Activated naive CD4-positive, alpha-beta T cell treated with anti-CD3 and anti-CD28 coated beads for 36 hours (primary cell): ENCODE results near the gene EIF2AK2. TPM values are rescaled to one million over a fixed set of nuclear protein-coding genes. Genes with fewer than 3 reads are reported as not detected.

ENCODE experiments used
- CTCF ChIA-PET: fragments of 350-600 bp; sonication (Branson Sonifier 250); formaldehyde crosslinking; loops from one replicate; lab custom pipeline; 2021; ENCODE audit warnings: antibody characterized with exemption; lab: Charles Lee
- DNase-seq: peaks from one replicate; pipeline ENCODE4 v3.0.0-alpha.2; 2020
- H3K27ac Mint-ChIP-seq: one replicate; pipeline ENCODE4 v1.8.0; 2021; ENCODE audit warnings: mild to moderate bottlenecking, mixed read lengths
- H3K27me3 Mint-ChIP-seq: one replicate; pipeline ENCODE4 v1.8.0; 2021; ENCODE audit warnings: low read depth, mixed read lengths
- H3K36me3 Mint-ChIP-seq: one replicate; pipeline ENCODE4 v1.8.0; 2021; ENCODE audit warnings: low read depth, mixed read lengths
- H3K4me1 Mint-ChIP-seq: one replicate; pipeline ENCODE4 v1.8.0; 2021; ENCODE audit warnings: low read depth, mixed read lengths
- H3K4me3 Mint-ChIP-seq: one replicate; pipeline ENCODE4 v1.8.0; 2021; ENCODE audit warnings: mild to moderate bottlenecking, moderate library complexity, mixed read lengths
- H3K9me3 Mint-ChIP-seq: one replicate; pipeline ENCODE4 v1.8.0; 2021; ENCODE audit warnings: mixed read lengths
- intact Hi-C: fragments of 100-400 bp; cut with micrococcal nuclease; formaldehyde crosslinking; loops from one replicate; pipeline ENCODE4 v1.15.1; 2023
- total RNA-seq, 2 experiments: library from RNA; stranded (reverse); gene quantifications; one replicate each; pipeline ENCODE4 v1.2.3, GENCODE V29; 2021

EIF2AK2 gene
- total RNA-seq, 2 experiments from 2014 or later: 54.5 to 55.7 TPM

DNA sequence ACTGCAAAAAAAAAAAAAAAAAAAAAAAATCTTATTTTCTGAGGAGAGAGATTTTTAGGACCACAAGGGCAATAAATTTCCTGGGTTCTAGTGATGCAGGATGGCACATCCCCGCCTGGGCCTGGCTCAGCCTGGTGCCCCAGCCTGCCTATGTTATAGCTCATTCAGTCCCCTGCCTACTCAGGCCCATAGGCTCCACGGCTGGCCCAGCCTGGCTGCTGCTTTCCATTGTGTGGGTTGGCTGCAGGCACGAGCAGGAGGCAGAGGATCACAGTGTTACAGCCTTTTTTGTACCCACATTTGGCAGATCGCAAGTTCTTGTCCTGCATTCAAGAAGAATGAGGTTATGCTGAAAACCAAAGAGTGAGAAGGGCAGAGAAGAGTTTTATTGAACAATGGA, 34.5 kb upstream of the EIF2AK2 start:
- DNase-seq: no peak
- Mint-ChIP-seq H3K9me3 (no peaks in the 10 kb centered on the region), H3K27me3 (no peaks in the 10 kb centered on the region), H3K4me1 (peaks cover 2% of the 10 kb centered on the region), H3K4me3 (no peak overlapping the region), H3K27ac (no peak overlapping the region), H3K36me3 (peaks cover under 1% of the 10 kb centered on the region)
- CTCF ChIA-PET: no interaction called here
- intact Hi-C loops: no loop called here

DNA sequence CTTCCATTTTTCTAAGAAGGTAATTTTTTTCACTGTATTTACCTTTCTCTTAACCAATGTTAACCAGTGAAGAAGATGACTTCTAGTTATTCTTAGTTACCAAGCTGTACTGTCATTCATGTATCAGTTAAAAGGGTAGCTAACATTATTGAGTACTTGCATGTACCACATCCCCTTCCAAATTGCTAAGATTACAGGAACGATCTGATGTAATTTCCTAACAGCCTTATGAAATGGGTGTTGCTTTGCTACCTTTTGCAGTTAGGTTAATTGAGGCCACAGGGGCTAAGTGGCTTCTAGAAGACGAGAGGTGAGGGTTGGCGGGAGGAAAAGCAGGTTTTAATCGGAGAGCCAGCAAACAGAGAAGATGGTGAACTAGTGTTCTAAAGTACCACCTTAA, 33.5 kb upstream of the EIF2AK2 start:
- H3K4me1 Mint-ChIP-seq: no peaks in the 10 kb centered on the region
- H3K27me3 Mint-ChIP-seq: no peaks in the 10 kb centered on the region
- H3K36me3 Mint-ChIP-seq: no peaks in the 10 kb centered on the region
- intact Hi-C loops: no loop called here
- CTCF ChIA-PET: interaction anchor here (0.7 kb wide), 1 partner anchor 22 kb away, joined by 3 read pairs; no protein-coding TSS in a partner anchor
- no peak for DNase-seq
- H3K4me3 Mint-ChIP-seq: no peak overlapping the region
- H3K9me3 Mint-ChIP-seq: no peaks in the 10 kb centered on the region
- H3K27ac Mint-ChIP-seq: no peak overlapping the region

DNA sequence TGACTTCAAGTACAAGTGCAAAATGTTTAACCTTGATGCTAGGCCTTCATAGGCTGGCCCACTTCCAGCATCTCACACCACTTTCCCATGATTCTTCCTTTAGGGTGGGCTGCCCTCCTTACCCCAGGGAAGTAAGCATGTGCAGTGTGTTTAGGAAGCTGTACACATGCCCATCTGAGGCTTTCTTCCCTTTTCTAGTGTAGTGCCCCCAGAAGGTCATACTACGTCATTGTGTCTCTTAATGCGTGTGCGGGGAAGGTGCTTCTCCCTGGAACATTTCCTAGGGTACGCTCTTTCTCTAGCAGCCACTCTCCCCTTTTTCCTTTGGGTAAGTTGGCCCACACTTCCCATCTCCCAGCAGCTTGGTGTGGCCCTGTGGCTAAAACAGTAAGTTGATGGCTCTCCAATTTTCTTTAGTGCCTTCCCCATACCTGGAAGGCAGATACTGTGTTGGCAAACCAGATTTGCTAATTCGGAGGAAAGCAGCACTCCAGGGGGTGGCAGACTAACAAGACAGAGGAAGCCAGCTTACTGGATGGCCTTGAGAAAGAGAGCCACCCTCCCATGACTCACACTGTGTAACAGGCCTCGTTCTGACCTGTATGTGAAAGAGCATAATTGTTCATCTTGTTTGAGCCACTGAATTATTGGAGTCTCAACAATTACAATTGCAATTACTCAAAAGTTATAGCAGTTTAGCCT, 32.8 kb upstream of the EIF2AK2 start:
- Mint-ChIP-seq H3K9me3 (no peaks in the 10 kb centered on the region), H3K36me3 (no peaks in the 10 kb centered on the region), H3K4me3 (no peak overlapping the region), H3K27me3 (no peaks in the 10 kb centered on the region), H3K27ac (no peak overlapping the region), H3K4me1 (no peaks in the 10 kb centered on the region)
- intact Hi-C loops: no loop called here
- CTCF ChIA-PET: interaction anchor here (0.6 kb wide), 1 partner anchor 1016 kb away, joined by 4 read pairs; no protein-coding TSS in a partner anchor
- DNase-seq: peak; percentile 17

DNA sequence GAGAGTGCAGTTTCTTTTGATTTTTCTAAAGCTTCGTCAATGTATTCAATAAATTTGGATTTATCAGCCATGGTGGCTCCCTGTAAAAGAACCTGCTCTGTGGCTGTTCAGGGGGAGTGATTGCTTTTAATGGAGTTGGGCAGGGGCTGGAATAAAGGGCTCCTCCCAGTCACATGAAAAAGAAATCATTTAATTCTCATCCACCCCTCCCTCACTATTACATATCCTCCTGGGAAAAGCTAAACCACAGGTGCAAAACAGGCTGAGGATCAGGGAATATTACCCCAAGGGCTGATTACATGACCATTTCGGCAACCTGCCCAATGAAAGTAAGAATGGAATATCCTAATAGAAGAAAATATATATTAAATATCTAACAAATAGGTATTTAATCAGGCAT, 31.8 kb upstream of the EIF2AK2 start, which contains the start of gene SULT6B1:
SULT6B1 (minus strand) TSS at position 101 of the 400 bp plus-strand sequence; CDS start at position 71, 30 bp downstream.
- Mint-ChIP-seq H3K27ac (no peak within 1 kb of the TSS), H3K9me3 (no peaks in the 10 kb centered on the region), H3K4me1 (no peaks in the 10 kb centered on the region), H3K36me3 (no peaks in the 10 kb centered on the region), H3K27me3 (no peaks in the 10 kb centered on the region), H3K4me3 (no peak within 1 kb of the TSS)
- CTCF ChIA-PET: no interaction called here
- intact Hi-C loops: no loop called here
- DNase-seq: no peak

DNA sequence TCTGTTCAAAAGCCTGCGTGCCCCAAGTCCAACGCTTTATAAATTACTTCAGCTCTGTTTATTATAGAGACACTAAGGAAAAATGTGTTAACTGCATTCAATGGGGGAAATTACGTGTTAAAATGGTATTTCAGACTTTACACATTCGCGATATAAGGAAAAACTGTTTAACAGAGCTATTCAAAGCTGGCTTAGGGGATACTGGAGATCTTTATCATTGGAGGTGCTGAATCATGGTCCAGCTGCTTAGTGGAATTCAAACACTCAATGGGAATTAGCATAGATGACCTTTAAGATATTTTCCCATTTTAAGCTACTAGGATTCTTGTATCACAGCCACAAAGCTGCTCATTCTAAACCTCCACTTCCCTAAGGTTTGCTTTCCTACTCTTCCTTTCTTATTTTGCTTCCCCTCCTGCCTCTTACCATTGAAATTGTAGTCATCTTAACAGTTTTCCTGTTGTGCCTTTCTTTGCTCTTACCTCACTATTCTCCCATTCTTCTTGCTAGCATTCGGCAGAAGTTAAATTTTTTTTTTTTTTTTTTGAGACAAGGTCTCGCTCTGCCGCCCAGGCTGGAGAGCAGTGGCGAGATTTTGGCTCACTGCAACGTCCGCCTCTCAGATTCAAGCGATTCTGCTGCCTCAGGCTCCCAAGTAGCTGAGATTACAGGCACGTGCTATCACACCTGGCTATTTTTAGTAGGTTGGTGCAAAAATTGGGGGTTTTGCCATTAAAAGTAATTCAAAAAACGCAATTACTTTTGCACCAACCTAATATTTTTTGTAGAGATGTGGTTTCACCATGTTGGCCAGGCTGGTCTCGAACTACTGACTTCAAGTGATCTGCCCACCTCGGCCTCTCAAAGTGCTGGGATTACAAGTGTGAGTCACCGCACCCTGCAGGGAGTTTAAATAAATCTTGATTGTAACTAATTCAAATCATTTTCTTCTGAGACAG, 25.2 kb upstream of the EIF2AK2 start:
- Mint-ChIP-seq H3K27me3 (peaks cover 12% of the 10 kb centered on the region), H3K9me3 (no peaks in the 10 kb centered on the region), H3K27ac (no peak overlapping the region), H3K4me1 (no peaks in the 10 kb centered on the region), H3K36me3 (no peaks in the 10 kb centered on the region), H3K4me3 (no peak overlapping the region)
- no peak for DNase-seq
- CTCF ChIA-PET: no interaction called here
- intact Hi-C loops: no loop called here

DNA sequence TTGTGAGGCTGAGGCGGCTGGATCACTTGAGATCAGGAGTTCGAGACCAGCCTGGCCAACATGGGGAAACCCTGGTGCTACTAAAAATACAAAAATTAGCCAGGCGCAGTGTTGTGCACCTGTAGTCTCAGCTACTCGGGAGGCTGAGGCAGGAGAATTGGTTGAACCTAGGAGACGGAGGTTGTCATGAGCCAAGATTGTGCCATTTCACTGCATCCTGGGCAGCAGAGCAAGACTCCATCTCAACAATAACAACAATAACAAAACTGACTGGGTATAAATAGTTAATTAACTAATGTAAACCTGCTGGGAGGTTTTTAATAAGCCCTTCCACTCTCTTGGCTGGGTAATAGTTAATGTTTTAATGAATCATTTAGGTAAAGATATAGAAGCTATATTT, 23.9 kb upstream of the EIF2AK2 start:
- no peaks in the 10 kb centered on the region for H3K9me3 Mint-ChIP-seq
- H3K27me3 Mint-ChIP-seq: peaks cover 12% of the 10 kb centered on the region
- H3K4me3 Mint-ChIP-seq: no peak overlapping the region
- no peaks in the 10 kb centered on the region for H3K36me3 Mint-ChIP-seq
- no peak for DNase-seq
- CTCF ChIA-PET: interaction anchor here (1.0 kb wide), 1 partner anchor 9 kb away, joined by 3 read pairs; no protein-coding TSS in a partner anchor
- H3K27ac Mint-ChIP-seq: no peak overlapping the region
- intact Hi-C loops: no loop called here
- no peaks in the 10 kb centered on the region for H3K4me1 Mint-ChIP-seq

DNA sequence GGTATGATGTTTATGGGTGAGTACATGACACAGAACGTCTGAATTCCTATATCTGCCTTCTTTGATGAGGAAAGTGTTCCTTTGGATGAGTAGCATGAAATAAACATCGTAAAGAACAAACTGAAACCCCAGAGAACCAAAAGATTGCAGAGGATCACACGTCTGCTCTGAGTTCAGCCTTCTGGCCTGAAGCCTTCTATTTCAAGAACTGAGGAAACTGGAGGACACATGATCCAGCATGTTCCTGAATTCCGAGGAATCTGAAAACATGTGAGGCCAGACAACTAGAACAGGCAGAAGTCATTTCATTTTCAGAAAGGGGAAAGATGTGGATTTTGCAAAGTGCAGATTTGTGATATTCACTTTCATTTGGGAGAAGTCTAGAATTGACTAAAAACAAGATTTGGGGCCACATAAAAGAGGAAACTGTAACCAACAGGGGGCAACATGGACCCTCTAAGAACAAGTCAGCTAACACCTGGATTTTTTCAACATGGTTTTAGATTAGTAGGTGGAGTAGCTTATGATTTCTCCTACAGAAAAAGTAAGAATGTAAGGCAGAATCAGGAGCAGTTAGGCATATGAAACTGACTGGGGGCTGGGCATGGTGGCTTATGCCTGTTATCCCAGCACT, 23.3 kb upstream of the EIF2AK2 start:
- Mint-ChIP-seq H3K27me3 (peaks cover 12% of the 10 kb centered on the region), H3K36me3 (no peaks in the 10 kb centered on the region), H3K4me1 (no peaks in the 10 kb centered on the region), H3K9me3 (no peaks in the 10 kb centered on the region), H3K27ac (no peak overlapping the region), H3K4me3 (no peak overlapping the region)
- DNase-seq: no peak
- CTCF ChIA-PET: interaction anchor here (1.0 kb wide), 1 partner anchor 9 kb away, joined by 3 read pairs; no protein-coding TSS in a partner anchor
- intact Hi-C loops: no loop called here

DNA sequence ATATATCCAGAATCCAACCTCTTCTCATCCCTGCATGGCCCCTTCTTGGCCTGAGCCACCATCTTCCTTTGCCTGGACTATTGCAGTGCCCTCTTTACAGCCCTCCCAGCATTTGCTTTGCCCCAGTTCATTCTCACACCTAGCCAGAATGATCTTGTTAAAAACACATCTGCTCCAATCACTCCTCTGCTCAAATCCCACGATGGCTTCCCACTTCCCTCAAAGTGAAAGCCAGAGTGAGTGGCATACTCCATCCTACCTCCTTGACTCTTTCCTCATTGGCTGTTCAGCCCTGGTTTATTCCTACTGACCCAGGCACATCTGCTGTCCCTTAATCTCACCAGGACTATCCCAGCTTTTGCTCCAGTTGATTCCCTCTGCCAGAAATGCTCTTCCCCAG, 17.0 kb upstream of the EIF2AK2 start:
- CTCF ChIA-PET: no interaction called here
- intact Hi-C loops: no loop called here
- DNase-seq: no peak

DNA sequence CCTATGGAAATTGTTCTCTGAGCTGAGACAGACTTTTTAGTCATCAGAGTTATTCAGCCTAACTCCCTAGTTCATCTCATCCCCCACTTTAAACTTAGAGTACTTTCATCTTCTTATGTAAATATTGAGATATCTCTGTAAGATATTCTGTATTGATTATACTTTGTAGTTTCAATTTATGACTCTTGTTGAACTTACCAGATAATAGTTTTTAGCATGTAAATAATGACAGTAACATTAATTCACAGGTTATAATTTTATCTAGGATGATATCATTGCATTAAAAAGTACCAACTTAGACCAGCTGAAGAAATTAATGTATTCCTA, 14.8 kb upstream of the EIF2AK2 start:
- intact Hi-C loops: no loop called here
- Mint-ChIP-seq H3K4me3 (no peak overlapping the region), H3K27me3 (no peaks in the 10 kb centered on the region), H3K9me3 (no peaks in the 10 kb centered on the region), H3K4me1 (no peaks in the 10 kb centered on the region), H3K36me3 (no peaks in the 10 kb centered on the region), H3K27ac (no peak overlapping the region)
- CTCF ChIA-PET: interaction anchor here (0.6 to 1.0 kb wide), 3 partner anchors 9 to 732 kb away, joined by 3 read pairs; no protein-coding TSS in a partner anchor
- no peak for DNase-seq

More for the DNA sequence above, 17.0 kb upstream of the EIF2AK2 start:
- Mint-ChIP-seq H3K27me3 (no peaks in the 10 kb centered on the region), H3K4me3 (no peak overlapping the region), H3K4me1 (no peaks in the 10 kb centered on the region), H3K27ac (no peak overlapping the region), H3K9me3 (no peaks in the 10 kb centered on the region), H3K36me3 (no peaks in the 10 kb centered on the region)

DNA sequence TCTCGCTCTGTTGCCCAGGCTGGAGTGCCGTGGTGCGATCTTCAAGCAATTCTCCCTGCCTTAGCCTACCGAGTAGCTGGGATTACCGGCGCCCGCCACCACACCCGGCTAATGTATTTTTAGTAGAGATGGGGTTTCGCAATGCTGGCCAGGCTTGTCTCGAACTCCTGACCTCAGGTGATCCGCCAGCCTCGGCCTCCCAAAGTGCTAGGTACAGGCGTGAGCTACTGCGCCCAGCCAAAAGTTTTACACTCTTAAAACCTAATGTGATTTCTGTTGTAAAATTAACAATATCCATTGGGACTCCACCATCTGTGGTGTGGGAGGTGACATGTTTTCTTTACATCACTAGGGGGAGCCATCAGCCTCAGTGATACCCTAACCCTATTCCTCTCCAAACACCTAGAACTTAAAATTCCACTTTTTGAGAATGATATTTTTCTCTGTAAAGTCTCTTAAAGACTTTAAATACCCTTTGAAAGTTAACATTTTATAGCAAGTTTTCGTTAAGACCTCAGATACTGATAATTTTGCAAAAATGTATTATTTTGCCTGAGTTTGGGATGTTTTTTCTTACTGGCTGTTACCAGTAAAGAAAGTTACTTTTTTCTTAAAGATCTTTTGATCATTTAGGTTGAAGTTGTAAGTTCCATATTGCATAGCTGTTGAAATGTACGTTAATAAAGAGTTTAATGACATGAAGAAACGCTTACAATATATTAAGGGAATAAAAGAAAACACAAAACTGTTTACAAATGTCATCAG, 11.6 kb upstream of the EIF2AK2 start:
- CTCF ChIA-PET: interaction anchor here (0.6 to 2.6 kb wide), 21 partner anchors 11 to 709 kb away, joined by 3 to 21 read pairs (median 4); partner anchors contain the start of gene EIF2AK2
- peaks cover 5% of the 10 kb centered on the region for H3K36me3 Mint-ChIP-seq

DNA sequence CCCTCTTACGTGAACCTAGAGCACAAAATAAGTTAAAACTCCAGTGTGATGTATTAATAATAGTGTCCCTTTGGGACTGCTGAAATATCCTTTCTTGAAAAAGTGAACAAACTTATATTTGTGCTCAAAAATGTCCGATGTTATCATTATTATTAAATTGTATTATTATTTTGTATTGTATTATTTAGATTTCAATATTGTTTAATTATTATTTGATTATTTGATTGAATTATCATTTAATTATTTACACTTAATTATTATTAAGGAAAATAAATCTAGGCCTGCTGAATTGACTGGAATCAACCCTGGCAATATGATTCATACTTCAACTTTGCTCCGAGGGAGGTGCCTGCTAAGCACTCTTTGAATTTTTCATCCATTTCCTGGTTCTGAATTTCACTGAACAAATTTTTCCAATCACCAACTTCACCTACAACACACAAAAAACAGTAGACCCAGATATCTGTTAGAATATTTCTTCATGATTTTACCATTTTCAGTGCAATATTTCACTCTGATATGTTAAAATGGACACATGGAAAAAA, 10.9 kb upstream of the EIF2AK2 start:
- CTCF ChIA-PET: interaction anchor here (0.7 to 2.6 kb wide), 15 partner anchors 10 to 1105 kb away, joined by 3 to 21 read pairs (median 3); partner anchors contain the start of gene EIF2AK2
- DNase-seq: no peak
- H3K4me3 Mint-ChIP-seq: no peak overlapping the region
- peaks cover 5% of the 10 kb centered on the region for H3K36me3 Mint-ChIP-seq
- no peak overlapping the region for H3K27ac Mint-ChIP-seq
- no peaks in the 10 kb centered on the region for H3K27me3 Mint-ChIP-seq
- intact Hi-C loops: loop anchor here (1.0 to 2.0 kb wide), 6 partner anchors 95 to 710 kb away; no protein-coding TSS in a partner anchor
- peaks cover 14% of the 10 kb centered on the region for H3K9me3 Mint-ChIP-seq
- no peaks in the 10 kb centered on the region for H3K4me1 Mint-ChIP-seq

More for the DNA sequence above, 11.6 kb upstream of the EIF2AK2 start:
- Mint-ChIP-seq H3K4me3 (no peak overlapping the region), H3K4me1 (no peaks in the 10 kb centered on the region), H3K27me3 (no peaks in the 10 kb centered on the region), H3K27ac (no peak overlapping the region), H3K9me3 (peaks cover 14% of the 10 kb centered on the region)
- intact Hi-C loops: loop anchor here (1.0 to 2.0 kb wide), 6 partner anchors 94 to 709 kb away; no protein-coding TSS in a partner anchor
- DNase-seq: peak; percentile 52
